Measurements from ENCODE around the gene SERPINB11. TPM values are rescaled to one million over a fixed set of nuclear protein-coding genes. Genes with fewer than 3 reads are reported as not detected.

Gene SERPINB11
- total RNA-seq, 2 donors from 2014 or later, result not detected

GRCh38 chr18:63686871-63687270 is 15.9 kb upstream of the SERPINB11 start:
- Histone ChIP-seq H3K27ac (no peak overlapping the region), H3K9me3 (no peaks in the 10 kb centered on the region), H3K27me3 (no peaks in the 10 kb centered on the region), H3K36me3 (no peaks in the 10 kb centered on the region), H3K4me1 (no peaks in the 10 kb centered on the region), H3K4me3 (no peak overlapping the region)
- TF ChIP-seq CTCF (IDR thresholded peaks at IDR 0.05), result no peak
- DNase-seq (ENCODE audit: low spot score), result no peak

GRCh38 chr18:63689064-63689463 is 13.7 kb upstream of the SERPINB11 start:
- no peak overlapping the region for H3K27ac ChIP-seq
- H3K4me1 ChIP-seq, result no peaks in the 10 kb centered on the region
- H3K9me3 ChIP-seq, result no peaks in the 10 kb centered on the region
- H3K4me3 ChIP-seq, result no peak overlapping the region
- TF ChIP-seq CTCF (IDR thresholded peaks at IDR 0.05), result no peak
- no peak for DNase-seq (ENCODE audit: low spot score)
- no peaks in the 10 kb centered on the region for H3K36me3 ChIP-seq
- no peaks in the 10 kb centered on the region for H3K27me3 ChIP-seq

- no peak for DNase-seq (ENCODE audit: low spot score)
- Histone ChIP-seq H3K4me1 (no peaks in the 10 kb centered on the region), H3K4me3 (no peak overlapping the region), H3K27me3 (no peaks in the 10 kb centered on the region), H3K36me3 (no peaks in the 10 kb centered on the region), H3K27ac (no peak overlapping the region), H3K9me3 (no peaks in the 10 kb centered on the region)
- no peak for TF ChIP-seq CTCF (IDR thresholded peaks at IDR 0.05)
These were observed 5.6 kb upstream of the SERPINB11 start for GRCh38 chr18:63697097-63697660.

- TF ChIP-seq CTCF (IDR thresholded peaks at IDR 0.05), result no peak
- H3K27ac ChIP-seq, result no peak overlapping the region
- no peak for DNase-seq (ENCODE audit: low spot score)
- H3K9me3 ChIP-seq, result no peaks in the 10 kb centered on the region
- H3K36me3 ChIP-seq, result no peaks in the 10 kb centered on the region
- no peaks in the 10 kb centered on the region for H3K27me3 ChIP-seq
- no peak overlapping the region for H3K4me3 ChIP-seq
- no peaks in the 10 kb centered on the region for H3K4me1 ChIP-seq
These were observed 2.3 kb upstream of the SERPINB11 start for GRCh38 chr18:63700501-63700900.

- no peak for DNase-seq (ENCODE audit: low spot score)
- H3K4me3 ChIP-seq, result no peak overlapping the region
- no peaks in the 10 kb centered on the region for H3K9me3 ChIP-seq
- H3K27me3 ChIP-seq, result no peaks in the 10 kb centered on the region
- no peak overlapping the region for H3K27ac ChIP-seq
- H3K36me3 ChIP-seq, result no peaks in the 10 kb centered on the region
- TF ChIP-seq CTCF (IDR thresholded peaks at IDR 0.05), result no peak
- no peaks in the 10 kb centered on the region for H3K4me1 ChIP-seq
These were observed 808 bp upstream of the SERPINB11 start for GRCh38 chr18:63701952-63702351.

- Histone ChIP-seq H3K36me3 (no peaks in the 10 kb centered on the region), H3K27ac (no peak overlapping the region), H3K4me3 (no peak overlapping the region), H3K9me3 (no peaks in the 10 kb centered on the region), H3K27me3 (no peaks in the 10 kb centered on the region), H3K4me1 (no peaks in the 10 kb centered on the region)
- no peak for TF ChIP-seq CTCF (IDR thresholded peaks at IDR 0.05)
- DNase-seq (ENCODE audit: low spot score), result no peak
These were observed 2.6 kb downstream of the SERPINB11 start for GRCh38 chr18:63705401-63705800.

All from right atrium auricular region (tissue), 2 donors.